NOMO-1 treated with DMSO at 0.1 percent for 48 hours (cell line): ENCODE results near the gene EPAS1.

Experiments used
- DNase-seq: peaks from one replicate; lab custom pipeline; 2025; ENCODE audit not compliant: unreplicated experiment; lab: John Stamatoyannopoulos, UW

The EPAS1 gene

DNA sequence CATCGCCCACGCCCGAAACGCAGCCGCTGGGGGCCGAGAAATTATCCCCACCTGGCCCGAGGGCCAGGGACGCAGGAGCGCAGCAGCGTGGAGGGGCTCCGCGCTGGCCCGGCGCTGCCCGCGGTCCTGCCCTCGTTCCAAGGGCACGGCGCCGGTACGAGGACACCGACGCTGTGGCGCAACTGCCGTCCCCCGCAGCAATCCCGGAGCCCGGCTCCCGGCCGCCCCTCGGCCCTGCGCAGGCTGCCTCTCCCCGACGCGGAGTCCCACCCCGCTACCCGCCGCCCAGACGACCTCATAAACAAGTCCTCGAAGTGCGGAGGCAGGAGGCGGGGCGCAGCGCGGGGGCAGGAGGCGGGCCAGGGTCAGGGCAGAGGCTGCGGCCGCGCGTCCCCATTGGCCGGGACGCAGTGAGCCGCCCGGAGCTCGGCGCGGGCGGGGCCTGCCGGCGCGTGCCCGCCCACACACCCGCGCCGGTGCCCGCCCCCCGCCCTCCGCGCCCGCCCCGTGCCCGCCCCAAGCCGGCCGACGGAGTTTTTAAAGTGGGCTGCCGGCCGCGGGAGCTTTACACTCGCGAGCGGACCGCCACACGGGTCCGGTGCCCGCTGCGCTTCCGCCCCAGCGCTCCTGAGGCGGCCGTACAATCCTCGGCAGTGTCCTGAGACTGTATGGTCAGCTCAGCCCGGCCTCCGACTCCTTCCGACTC lies at the start of gene EPAS1:
Gene EPAS1 (plus strand): TSS at position 568 of the 706 bp plus-strand sequence. CDS start 505 bp downstream, outside the sequence.
- DNase-seq, result peak; percentile 78

DNA sequence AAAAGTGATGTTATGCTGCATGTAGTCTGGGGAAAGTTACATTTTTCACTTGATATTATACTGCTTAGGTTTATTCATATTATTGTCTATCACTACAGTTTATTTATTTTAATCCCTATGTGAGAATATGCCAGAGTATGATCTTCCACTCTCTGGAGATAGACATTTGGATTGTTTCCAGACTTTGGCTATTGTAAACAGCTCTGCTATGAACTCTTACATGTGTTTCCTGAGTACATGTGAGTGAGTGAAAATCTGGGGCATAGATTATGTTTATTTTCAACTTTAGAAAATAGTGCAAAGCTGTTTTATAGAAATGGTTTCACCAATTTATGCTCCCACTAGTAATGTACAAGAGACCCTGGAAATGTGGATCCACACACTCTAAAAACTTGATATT lies 49.0 kb upstream of the EPAS1 start:
- DNase-seq, result no peak

DNA sequence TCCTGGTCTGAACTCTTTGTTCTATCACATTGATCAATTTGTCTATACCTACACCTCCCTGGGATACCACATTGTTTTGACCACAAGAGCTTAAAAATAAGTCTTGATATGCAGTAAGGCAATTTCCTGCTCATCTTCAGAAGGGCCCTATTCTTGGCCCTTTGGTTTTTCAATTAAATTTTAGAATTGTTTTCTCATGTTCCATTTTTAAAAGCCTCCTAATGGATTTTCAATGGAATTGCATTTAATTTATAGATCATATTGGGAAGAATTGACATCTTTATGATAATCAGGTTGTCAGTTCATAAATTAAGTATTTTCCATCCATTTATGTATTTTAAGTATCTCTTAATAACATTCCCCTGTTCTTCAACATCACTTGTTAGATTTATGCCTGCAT lies 47.6 kb upstream of the EPAS1 start:
- no peak for DNase-seq

DNA sequence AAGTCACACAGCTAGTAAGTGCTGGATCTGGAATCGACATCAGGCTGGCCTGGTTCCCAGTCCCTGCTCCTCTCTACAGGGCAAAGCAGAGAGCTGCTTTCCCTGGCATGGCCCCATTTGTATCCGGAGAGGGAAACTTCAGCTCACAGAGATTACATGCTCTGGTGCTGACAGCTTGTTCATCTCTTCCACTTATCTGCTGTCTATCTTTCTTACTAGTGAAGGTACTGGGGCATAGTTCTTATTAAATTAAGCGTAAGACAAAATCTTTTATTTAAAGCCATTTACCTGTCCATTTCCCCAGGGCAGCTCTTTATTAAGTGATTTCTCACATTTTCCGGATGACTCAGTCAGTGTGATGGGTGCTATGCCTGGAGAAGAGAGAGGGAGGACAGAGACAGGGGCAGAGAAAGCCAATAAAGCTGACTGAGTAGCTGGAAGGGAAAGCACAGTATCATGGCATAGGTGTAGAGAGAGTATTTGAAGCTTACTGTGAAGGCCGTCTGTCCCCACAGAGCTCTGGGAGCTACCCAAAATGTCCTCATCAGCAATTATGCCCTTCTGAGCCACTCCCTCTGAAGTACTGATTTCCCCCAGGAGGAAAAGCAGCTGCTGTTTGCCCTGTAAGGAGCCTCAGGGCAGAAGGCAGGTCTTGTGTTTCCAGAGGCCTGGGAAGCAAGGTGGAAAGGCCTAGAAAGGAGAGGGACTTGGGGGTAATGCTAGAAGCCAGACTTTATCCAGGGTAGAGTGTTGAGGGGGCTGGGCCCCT lies 44.1 kb upstream of the EPAS1 start:
- no peak for DNase-seq

DNA sequence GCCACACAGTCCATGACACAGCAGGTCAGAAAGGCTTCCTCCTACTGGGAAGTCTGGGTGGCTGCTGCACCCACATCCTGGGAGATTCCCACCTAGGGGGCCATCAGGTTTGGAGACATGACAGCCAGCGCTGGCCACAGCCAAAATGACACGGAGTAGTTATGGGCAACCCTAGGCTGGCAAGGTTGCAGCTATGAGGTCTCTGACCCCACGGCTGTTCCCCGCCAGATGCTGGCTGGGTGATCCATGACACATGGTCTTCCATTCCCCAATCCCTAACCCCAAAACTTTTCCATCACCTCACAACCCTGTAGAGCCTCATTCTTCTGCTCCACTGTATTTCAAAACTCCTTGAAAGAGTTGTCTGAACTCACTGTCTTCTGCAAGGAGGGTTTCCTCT lies 42.7 kb upstream of the EPAS1 start:
- DNase-seq, result no peak

DNA sequence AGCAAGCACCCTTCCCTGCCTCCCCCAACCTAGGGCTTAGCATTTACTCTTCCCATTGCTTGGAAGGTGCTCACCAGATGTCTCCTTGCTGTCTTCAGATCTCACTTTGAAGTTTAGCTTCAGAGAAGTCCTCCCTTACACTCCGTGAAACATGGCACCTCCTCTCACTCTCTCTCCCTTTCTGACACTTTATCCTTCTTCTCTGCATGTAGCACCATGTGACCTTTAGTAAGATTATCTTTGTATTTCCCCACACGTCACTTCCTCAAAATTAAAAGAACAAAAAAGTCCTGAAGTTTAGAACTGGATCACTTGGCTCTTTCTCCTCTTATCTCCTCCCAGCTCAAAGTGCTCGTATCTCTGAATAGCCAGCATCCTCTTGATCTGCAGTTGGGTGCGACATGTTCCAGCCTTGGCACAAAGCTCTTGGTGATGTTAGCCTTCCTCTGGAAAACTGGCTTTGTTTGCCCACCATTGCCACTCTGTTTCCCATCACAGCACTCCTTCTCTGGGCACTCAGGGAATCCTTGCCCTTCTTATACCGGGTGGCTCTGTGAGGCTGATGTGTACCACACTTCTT lies 40.6 kb upstream of the EPAS1 start:
- peak; percentile 41 for DNase-seq

DNA sequence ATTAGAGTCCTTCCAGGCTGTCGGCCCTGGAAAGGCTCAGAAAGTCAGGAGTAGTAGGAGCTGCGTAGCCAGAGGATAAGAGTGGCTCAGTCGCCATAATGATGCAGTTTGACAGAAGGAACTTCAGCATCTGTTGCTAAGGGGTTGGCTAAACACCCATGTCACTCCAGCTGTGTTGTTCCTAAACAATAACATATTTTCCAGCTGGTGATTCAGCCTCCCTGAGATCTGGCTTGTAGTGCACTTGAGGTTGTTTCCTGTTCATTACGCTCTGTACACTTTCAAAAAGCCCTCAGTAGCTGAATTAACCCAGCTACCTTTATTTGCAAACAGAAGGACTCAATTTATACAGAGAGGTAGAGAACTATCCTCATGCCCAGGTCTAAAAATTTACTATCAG lies 39.7 kb upstream of the EPAS1 start:
- DNase-seq, result no peak

DNA sequence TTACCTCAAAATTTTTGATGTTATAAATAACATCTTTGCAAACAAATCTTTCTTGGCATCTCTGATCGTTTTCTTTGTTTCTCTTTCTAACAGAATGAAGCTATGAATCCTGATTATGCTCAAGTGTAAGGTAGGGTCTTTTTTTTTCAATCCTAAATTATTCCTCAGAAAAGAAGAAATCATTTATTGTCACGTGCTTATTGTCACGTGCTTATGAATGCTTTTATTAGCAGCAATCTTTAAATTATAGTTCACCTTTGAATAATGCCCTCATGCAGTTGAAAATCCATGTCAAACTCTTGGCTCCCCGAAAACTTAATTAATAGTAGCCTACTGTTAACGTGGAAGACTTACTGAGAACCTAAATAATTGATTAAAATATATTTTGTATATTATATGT lies 39.2 kb upstream of the EPAS1 start:
- DNase-seq, result no peak

DNA sequence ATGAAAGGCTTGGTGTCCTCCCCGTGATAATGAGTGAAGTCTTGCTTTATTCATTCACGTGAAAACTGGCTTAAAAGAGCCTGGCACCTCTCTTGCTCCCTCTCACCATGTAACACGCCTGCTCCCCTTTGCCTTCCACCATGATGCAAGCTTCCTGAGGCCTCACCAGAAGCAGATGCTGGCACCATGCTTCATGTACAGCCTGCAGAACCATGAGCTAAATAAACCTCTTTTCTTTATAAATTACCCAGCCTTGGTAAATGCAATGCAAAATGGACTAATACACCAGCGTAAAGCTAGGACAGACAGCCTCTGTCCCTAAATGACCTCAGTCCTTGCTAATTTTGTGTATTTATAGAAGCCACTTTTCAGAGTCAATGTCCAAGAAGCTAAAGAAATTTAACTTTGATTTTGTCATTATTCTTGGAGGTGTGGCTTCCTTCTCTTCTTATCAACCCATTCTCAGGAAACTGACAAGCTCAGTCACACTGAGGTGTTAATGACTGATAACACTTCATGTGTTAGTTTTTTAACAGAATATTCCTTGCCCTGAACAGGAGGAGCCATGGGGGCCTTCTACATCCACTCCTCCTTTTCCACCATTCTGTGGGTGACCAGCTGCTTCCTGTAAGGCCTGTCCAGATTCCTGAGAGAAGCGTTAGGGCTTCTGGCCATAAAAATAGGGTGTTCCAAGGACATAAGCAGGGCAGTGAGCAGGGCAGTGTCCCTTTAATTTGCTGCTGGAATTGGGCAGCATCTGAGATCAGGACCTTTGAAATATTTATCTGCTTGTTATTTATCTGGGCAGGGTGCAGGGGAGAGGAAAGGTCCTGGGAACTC lies 38.0 kb upstream of the EPAS1 start:
- DNase-seq, result no peak

DNA sequence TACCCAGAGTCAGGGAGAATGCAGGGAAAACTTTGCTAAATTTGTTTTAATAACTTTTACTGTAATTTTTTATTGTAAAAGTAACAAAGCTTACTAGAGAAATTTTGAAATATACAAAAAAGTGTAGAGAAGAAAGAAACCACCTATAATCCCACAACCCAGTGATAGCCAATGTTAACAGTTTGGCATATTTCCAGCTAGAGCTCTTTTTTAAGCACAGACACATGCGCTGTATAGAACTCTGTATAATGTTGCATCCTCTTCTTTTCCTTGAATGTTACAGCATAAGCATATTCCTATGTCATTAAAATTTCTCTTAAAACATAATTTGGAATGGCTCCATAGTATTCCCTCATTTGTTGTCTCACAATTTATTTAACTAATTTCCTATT lies 37.4 kb upstream of the EPAS1 start:
- no peak for DNase-seq

DNA sequence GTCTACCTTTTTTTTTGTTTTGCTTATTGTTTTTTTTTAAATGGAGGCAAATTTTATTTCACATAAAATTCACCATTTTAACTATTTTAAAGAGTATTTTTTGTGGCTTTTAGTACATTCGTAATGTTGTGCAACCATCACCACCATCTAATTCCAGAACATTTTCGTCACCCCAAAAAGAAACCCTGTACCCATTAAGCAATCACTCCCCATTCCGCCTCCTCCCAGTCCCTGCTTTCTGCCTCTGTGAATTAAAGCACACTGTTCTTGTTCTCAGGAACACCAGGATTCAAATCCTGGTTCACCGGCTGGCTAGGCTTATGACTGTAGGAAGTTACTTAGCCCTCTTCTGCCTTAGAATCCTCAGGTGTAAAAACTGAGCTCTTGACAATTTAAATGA lies 36.9 kb upstream of the EPAS1 start:
- no peak for DNase-seq

DNA sequence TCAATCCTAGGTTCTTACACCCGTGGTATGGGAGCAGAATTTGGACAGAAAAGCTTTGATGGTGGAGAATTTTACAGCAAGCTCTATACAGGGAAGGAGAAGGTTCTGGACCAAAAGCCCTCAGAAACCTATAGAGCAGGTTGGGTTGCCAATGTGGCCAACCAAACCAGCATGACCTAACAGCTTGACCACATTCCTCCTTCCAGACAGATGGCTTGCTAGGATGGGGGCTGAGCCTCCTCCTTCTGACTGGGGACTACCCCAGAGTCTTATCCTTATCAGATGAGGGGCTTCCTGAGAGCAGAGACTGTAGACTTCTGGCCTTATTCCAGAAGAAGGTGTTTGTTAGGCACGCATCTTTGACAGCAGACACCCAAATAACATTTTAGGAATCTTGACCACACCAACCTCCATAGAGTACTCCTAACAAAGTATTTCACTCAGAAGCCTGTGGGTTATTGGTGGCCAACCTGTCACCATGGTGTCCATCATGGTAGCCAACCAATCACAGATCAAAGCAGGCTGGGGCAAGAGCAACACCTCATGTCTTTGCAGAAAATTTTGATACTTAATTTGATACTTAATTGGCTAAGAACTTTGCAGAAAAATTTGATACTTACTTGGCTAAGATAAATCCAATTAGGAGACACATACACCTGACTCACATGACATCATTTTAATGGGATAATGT lies 34.8 kb upstream of the EPAS1 start:
- DNase-seq, result no peak

DNA sequence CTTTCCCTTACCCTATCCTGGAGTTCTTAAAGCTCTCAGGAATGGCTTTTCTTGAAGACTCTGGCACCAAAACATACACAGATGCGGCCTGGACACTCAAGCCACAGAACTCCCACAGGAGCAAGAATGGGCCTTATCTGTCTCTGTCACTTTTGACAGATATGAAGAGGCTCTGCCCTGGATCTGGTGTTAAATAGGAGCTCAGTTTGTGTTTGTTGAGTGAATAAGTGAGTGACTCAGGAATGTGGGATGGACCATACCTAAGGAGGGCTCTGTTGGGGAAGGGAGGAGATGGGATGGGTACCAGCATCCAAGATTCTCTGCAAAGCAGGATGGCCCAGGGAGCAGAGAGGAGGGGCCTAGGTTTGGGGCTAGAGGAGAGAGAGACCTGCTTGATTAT lies 33.9 kb upstream of the EPAS1 start:
- no peak for DNase-seq

DNA sequence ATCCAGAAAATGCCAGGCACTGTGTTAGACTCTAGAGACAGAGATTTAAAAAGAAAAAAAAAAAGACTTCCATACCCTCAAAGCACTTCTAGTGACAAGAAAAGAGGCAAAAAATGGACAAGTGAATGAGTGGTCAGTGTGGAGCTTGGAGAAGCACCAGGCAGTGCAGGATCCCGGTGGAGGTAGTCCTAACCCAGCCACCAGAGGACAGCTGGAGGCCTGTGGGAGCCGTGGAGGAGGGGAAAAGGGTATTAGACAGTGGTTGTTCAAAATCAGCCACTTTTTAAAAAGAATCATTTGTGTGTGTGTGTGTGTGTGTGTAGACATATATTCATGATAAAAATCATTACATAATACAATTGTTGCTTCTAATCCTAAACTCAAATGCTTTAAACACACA lies 32.8 kb upstream of the EPAS1 start:
- DNase-seq, result no peak

DNA sequence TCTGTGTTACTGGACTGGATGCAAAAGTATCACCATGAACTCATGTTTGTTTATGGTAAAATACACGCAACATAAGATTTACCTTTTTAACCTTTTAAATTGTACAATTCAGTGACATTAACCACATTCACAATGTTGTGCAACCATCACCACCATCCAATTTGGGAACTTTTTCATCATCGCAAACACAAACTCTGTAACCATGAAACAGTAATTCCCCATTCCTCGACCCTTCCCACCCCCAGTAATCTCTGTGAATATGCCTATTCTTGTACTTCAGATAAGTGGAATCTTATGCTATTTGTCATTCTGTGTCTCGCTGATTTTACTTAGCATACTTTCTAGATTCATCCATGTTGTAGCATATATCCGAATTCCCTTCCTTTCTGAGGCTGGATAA lies 31.1 kb upstream of the EPAS1 start:
- no peak for DNase-seq

DNA sequence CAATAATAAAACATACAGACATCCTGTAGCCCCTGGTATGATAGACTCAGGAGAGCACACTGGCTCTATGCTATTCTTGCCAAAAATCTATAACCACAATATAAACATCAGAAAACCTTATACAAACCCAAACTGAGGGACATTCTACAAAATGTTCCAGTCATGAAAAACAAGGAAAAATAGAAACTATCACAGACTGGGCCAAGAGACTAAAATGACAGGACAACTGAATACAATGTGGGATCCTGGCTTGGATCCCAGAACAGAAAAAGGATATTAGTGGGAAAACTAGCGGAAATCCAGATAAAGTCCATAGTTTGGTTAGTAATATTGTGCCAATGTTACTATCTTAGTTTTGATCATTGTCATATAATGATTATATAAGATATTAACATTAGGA lies 29.6 kb upstream of the EPAS1 start:
- no peak for DNase-seq

DNA sequence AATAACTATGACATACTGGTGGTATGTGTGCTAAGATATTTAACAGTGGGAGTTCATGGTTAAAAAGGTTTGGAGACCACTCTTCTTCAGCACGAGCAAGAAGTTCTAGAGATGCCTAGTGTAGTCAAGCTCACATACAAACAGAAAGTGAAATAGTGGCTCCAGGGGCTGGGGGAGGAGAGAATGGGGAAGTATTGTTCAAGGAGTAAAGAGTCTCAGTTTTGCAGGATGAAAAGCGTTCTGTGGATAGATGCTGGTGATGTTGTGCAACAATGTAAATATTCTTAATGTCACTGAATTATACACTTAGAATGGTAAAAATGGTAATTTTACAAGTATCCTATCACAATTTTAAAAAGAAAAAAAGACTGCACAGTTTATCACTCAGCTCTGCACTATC lies 29.0 kb upstream of the EPAS1 start:
- DNase-seq, result peak; percentile 77

DNA sequence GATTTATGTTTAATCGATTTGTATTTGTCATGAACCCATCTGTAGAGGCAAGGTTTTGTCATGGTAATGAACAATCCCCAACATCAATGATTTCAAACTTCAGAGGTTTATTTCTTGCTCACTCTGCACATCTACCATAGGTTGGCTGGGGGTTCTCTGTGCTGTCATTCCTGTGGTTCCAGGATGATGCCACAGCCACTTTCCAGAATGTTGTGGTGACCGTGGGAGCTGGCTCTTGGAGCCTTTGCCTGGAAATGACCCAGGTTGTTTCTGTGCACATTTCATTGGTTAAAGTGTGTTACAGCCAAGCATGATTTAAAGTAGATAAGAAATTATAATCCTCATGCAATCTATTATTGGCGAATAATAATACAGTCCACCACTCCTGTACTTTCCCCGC lies 28.2 kb upstream of the EPAS1 start:
- no peak for DNase-seq

DNA sequence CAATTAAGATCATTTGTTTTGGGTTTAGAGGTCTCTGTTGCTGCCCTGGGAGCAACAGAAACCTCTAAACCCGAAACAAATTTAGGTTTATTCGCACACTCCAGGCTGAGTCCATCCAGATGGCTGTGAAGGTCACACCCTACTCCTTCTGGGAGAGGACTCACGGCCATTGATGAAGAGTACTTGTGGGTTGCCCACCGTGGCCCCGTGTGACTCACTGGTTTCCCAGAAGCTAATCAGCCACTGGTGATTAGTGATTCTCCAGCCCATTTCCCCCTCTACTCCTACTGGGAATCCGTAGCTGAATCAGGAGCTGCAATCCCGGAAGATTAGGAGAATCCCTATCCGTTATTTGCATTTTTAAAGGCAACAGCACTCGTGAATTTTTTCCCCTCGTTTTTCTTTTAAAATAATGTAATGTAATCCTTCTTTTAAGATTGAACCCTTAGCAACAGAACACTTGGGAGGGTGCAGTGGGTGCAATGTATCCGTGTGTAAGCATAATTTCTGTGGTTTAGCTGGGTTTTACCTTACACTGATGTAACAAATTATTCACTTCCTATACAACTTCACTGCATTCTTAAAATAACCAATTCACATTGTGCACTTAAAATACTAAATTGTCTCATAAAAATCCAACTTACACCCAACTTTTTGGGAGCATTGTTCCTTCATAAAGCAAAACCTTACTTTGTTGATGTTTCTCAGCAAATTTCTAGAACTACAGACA lies 27.5 kb upstream of the EPAS1 start:
- peak; percentile 43 for DNase-seq

DNA sequence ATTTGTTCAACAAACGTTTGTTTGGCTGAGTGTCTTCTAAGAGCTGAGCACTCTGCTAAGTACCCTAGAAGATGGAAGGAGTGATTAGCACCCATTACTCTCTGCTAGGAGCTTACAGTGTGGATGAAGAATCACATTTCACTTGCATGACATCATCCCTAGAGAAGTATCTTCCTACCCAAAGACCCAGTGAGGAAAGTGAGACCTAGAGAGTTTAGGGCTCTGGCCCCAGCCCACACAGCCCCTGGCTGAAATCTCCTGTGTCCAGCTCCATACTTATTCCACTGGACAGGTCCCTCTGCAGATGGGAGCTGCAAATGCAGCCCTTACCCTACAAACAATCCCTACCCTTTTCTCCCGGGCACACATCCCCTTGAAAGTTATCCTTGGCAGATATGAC lies 26.8 kb upstream of the EPAS1 start:
- DNase-seq, result no peak
